Activated CD4-positive, alpha-beta T cell treated with anti-CD3 and anti-CD28 coated beads, Interleukin-2, amount 50 U/mL, for 24 hours (primary cell): ENCODE measurements around the gene RB1.
"Not testable (repeated sequence)": the region's sequence is repeated elsewhere in the genome, so short reads cannot be mapped to it uniquely, and the experiment has no call there.

ENCODE experiments used
- DNase-seq, 2 donors: peaks; one replicate each; pipeline ENCODE4 v3.0.0-alpha.2; 2020; ENCODE audit warnings: low read depth in 1 of 2, low spot score in 1 of 2

RB1 gene

DNA sequence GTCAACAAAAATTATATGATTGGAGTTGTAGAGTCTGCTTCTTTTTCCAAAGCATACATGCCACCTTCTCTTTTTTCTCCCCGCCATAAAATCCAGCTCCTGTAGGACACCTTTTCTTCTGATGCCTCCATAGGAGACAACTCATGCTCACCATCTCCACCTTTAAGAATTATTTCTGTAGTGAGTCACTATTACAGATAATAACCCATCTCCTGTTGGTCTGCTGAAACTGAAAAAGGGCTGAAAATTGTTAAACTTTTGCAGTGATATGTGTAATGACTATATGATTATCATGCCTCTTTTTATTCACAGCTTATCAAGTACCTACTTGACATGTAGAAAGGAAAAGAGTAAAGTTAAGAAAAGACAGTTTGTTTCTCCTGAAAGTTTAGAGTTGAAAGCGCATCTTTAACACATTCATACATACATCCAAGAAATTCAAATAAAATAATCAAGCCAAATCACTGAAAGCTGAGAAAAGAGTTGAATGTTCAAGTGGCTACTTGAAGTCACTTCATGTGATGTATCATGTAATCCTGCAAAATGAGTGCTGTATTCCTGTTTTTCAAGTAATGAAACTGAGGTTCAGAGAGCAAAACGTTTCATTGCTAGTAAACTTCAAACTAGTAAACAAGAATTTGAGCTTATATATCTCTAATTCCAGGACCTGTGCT lies 144.9 kb downstream of the RB1 start:
- DNase-seq: no peak

GRCh38 chr13:48448959-48449614 lies 145.5 kb downstream of the RB1 start:
- no peak for DNase-seq

- DNase-seq: no peak
Measured at GRCh38 chr13:48449656-48450055, 146.1 kb downstream of the RB1 start.

- DNase-seq: not testable (repeated sequence)
Measured at GRCh38 chr13:48451196-48451595, 147.6 kb downstream of the RB1 start.

GRCh38 chr13:48456546-48456945 lies 153.0 kb downstream of the RB1 start:
- no peak for DNase-seq

DNA sequence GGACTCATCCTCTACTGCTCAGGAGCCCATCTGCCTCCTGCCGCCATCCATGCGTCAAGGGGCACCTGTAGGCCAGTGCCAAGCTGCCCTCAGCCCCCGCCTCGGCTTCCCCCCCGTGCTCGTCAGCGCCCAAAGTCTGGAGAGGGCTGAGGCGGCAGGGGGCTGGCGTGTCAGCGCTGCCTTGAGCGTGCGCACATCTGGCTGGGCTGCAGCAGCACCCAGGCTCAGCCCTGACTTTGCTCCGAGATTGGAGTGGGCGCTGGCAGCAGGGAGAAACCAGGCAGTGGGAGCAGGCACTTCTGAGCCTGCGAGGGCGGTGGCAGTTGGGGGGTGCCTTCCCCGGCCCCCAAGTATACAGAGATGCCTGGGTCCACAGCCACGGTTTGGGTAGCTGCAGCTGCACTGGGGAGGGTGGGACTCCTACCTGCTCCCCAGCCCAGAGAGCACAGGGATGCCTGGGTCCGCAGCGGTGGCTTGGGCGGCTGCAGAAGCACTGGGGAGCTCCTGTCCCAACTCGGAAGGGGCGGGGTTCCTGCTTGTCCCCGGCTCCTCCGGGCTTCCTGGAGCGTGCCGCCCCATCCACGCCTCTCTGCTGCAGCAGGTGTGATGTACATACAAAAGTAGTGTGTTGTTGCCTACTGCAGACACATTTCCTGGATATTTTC lies 154.2 kb downstream of the RB1 start:
- no peak for DNase-seq

DNA sequence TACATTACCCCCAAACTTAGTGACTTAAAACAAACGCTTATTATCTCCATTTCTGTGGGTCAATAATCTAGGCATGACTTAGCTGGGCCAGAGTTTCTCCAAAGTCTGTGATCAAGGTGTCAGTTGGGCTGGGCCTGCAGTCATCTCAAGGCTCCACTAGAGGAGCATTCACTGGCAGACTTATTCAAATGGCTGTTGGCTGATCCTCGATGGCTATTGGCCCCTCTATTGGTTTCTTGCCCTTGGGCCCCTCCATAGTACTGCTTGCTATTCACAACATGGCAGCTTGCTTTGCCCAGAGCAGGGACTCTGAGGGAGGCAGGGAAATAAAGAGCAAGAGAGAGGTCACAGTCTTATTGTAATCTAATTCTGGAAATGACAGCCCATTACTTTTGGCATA lies 171.7 kb downstream of the RB1 start:
- DNase-seq: no peak

DNA sequence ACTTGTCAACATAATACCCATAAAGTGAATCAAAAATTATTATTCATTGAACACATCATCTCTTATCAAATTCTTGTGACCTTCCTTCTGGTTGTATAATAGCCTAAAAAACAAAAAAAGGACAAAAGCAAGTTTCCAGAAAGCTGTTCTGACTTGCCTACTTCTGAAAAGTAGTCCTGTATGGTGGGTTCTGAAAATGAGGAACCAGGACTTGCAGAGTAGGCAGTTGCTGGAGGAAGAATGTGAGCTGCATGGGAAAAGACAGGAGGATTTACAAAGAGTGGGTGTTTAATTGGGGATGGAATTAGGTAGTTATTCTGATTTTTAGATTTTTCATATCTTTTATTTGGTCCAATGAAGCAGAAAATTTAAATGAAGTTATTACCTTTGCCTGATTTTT lies 172.7 kb downstream of the RB1 start:
- DNase-seq: no peak

- no peak for DNase-seq
Measured at GRCh38 chr13:48476686-48477085, 173.1 kb downstream of the RB1 start.

DNA sequence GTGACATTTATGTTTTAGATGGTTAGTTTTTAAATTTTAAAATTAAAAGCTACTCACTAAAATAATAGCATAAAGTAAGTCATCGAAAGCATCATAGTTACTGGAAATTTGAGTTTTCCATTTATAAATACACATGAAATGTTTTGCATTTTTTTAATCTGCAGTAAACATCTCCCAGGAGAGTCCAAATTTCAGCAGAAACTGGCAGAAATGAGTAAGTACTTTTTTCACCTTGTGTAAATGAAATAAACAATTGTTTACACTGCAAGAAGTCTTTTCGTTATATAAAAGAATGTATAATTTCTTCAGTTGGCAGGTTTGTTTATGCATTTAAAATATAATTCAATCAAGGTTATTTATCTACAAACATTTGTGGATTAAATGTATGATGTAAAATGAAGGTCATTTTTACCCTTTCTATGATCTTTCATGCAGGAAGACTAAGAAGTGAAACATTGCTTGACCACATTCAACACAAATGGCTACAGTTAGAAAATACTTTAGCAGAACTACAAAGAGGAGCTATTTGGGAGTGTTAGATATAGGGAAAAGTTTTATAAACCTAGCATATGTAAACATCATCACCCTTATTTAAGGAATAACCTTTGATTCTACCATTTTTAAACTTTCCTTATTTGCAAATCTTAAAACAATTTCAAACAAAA lies 173.8 kb downstream of the RB1 start:
- DNase-seq: no peak

GRCh38 chr13:48478391-48478790 lies 174.8 kb downstream of the RB1 start:
- DNase-seq: no peak

DNA sequence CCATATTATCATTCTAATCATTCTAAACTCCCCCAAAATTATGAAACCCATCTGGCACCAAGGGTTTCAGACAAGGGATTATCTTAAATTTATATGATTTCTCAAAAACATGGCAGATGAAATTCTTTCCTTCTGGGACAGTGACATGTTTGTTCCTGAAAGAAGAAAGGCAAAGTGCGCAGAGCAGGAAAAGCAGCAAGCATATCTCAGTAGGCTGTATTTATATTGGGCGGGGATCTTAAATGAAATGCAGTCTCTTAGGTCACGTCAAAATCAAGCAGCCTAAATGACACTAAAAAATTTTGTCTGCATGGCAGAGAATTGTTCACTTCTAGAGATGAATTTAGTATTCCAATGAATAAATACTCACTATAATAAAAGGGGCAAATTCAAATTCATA lies 180.0 kb downstream of the RB1 start:
- no peak for DNase-seq

GRCh38 chr13:48485432-48485831 lies 181.9 kb downstream of the RB1 start:
- DNase-seq: no peak

- no peak for DNase-seq
Measured at GRCh38 chr13:48486362-48486761, 182.8 kb downstream of the RB1 start.

DNA sequence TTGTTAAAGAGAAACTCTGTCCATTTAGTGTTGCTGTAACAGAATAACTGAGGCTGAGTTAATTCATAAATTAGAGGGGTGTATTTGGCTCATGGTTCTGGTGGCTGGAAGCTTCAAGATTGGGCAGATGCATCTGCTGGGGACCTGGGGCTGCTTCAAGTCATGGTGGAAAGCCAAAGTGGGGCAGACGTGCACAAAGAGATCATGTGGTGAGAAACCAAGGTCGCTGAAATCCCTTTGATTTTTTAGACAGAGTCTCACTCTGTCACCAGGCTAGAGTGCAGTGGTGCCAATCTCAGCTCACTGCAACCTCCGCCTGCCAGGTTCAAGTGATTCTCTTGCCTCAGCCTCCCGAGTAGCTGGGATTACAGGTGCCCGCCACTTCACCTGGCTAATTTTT lies 183.3 kb downstream of the RB1 start:
- no peak for DNase-seq

DNA sequence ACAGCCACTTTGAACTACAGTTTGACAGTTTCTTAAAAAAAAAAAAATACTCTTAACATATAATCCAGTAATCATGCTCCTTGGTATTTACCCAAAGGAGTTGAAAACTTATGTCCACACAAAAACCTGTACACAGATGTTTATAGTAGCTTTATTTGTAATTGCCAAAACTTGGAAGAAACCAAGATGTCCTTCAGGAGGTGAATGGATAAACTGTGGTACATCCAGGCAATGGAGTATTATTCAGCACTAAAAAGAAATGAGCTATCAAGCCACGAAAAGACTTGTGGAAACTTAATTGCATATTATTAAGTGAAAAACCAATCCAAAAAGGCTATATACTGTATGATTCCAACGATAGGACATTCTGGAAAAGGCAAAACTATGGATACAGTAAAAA lies 184.4 kb downstream of the RB1 start:
- DNase-seq: no peak

DNA sequence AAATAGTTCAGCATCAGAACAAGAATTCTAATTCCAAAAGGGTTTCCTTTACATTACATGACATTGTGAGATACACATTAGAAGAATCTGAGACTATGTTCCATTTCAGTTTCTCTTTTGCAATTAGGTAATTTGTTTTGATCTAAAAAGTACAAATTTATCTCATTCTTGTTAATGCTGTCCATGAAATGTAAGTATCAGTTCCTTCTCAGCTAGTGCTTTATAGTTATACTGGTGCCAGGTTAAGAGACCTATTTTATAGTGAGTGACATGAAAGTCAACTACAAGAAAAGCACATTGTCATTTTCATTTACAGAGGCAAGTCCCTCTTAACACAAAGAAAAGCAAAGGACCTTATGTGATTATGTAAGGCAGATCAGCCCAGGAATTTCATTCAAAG lies 185.4 kb downstream of the RB1 start:
- no peak for DNase-seq

GRCh38 chr13:48489666-48490065 lies 186.1 kb downstream of the RB1 start:
- DNase-seq: no peak

DNA sequence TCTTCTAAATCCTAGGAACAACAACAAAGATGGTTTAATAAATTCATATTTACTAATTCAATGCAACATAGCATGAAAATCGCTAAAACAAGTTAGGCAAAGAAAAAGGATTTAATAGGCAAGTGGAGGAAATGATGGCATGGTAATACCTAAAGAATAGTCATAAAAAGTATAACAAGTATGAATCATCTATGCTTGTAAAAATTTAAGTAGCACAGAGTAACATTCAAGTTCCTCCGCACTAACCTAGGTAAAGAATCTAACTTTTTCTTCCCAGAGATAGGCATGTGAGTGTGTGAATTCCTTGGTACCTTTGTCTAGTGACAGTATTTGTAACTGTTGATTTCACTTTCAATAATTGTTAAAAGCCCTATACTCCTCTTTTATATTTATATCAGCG lies 186.7 kb downstream of the RB1 start:
- DNase-seq: no peak

DNA sequence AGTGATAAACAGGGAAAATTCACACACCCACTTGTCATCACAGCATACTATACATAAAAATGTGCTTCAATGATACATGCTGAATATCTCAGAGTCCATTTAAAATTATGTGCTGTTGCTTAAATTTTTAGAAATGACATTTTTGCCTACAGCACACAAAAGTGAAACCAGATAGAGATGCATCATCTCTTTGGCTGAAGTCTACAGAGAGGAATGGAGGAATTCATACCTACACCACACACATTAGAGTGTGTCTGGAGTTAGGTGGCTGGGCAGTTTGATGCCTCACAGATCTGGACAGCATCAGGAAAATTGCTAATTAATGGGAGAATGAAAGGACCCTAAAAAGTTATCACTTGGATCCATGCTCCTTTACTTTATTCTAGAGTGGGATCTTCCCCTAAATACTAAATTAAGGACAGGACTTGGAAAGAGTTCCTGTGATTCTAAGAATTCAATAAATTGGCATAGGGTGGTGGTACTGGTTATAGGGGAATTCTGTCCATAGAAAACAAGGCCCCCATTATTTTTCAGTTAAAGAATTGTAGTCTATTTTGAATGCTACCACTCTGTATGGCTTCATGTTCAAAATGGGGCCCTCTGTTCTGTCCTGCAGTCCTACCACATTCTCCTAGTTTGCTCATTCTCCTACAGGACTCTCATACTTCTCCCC lies 188.0 kb downstream of the RB1 start:
- no peak for DNase-seq

DNA sequence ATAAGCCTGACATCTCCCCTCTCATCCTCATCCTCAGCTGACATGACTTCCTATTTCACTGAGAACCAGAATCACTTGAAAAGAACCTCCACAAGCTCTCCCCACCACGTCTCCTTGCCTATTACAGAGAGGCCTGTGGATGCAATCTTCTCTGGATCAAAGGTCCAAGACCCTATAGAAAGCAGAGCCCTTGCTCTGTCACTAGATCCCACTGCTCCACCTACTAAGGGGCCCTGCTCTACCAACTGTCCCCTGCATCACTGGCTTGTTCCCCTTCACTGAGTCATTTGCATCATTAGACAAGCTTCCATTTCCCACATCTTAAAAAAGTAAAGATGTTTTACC lies 188.5 kb downstream of the RB1 start:
- no peak for DNase-seq
